IMR-90 (cell line): ENCODE measurements around the gene KCNMA1. TPM values are rescaled to one million over a fixed set of nuclear protein-coding genes. Genes with fewer than 3 reads are reported as not detected.

ENCODE experiments used
- ATAC-seq: fragments of 200-7000 bp; cut with Tn5 transposase; 2 replicates; pipeline ENCODE4 v1.9.1; 2020; ENCODE audit warnings: low read depth, mild to moderate bottlenecking, moderate library complexity
- BruUV-seq: library from RNA; stranded (reverse); fragments of 400-500 nt; replicated peaks from 2 replicates; lab custom pipeline; 2021; lab: Mats Ljungman, UMichigan
- CTCF ChIA-PET: fragments of 300-600 bp; formaldehyde crosslinking; extraction: SDS; loops from one replicate; lab custom pipeline; 2021; ENCODE audit warnings: antibody characterized with exemption; lab: Yijun Ruan, JAX
- POLR2A ChIA-PET: fragments of 300-600 bp; sonication (Branson Sonifier 250); formaldehyde crosslinking; loops from one replicate; lab custom pipeline; 2022; ENCODE audit warnings: antibody characterized with exemption; ENCODE audit not compliant: unreplicated experiment; lab: Charles Lee
- DNase-seq: peaks from one replicate; pipeline ENCODE4 v3.0.0; 2013
- H2AFZ ChIP-seq: replicated peaks from 2 replicates; pipeline ENCODE3; 2013; ENCODE audit warnings: low read length, mild to moderate bottlenecking; ENCODE audit not compliant: poor library complexity
- H2AK5ac ChIP-seq: 2 replicates; pipeline ENCODE4 v1.6.1; 2013; ENCODE audit warnings: low read depth, low read length, inconsistent platforms
- H2AK9ac ChIP-seq: replicated peaks from 2 replicates; pipeline ENCODE3; 2013; ENCODE audit warnings: mild to moderate bottlenecking, low read depth, low read length, moderate library complexity; ENCODE audit not compliant: poor library complexity
- H2BK120ac ChIP-seq: 2 replicates; pipeline ENCODE4 v1.6.1; 2013; ENCODE audit warnings: low read depth, low read length, inconsistent platforms
- H2BK15ac ChIP-seq: 3 replicates; pipeline ENCODE4 v1.6.1; 2013; ENCODE audit warnings: low read depth, low read length, inconsistent platforms
- H2BK20ac ChIP-seq: 2 replicates; pipeline ENCODE4 v1.6.1; 2013; ENCODE audit warnings: low read depth, mild to moderate bottlenecking, inconsistent platforms, low read length, moderate library complexity
- H2BK5ac ChIP-seq: 2 replicates; pipeline ENCODE4 v1.6.1; 2013; ENCODE audit warnings: mild to moderate bottlenecking, low read depth, low read length, inconsistent platforms; ENCODE audit not compliant: poor library complexity, severe bottlenecking
- H3K14ac ChIP-seq: replicated peaks from 2 replicates; pipeline ENCODE4 v1.6.1; 2013; ENCODE audit warnings: low read depth, low read length, inconsistent platforms
- H3K18ac ChIP-seq: 2 replicates; pipeline ENCODE4 v1.6.1; 2013; ENCODE audit warnings: low read depth, low read length, control low read depth
- H3K23ac ChIP-seq: 2 replicates; pipeline ENCODE4 v1.6.1; 2013; ENCODE audit warnings: low read depth, low read length, inconsistent platforms
- H3K27ac ChIP-seq: 2 replicates; pipeline ENCODE4 v1.5.1; 2013; ENCODE audit warnings: mild to moderate bottlenecking, control low read depth, low read length; ENCODE audit not compliant: insufficient read depth
- H3K27me3 ChIP-seq: 2 replicates; pipeline ENCODE4 v1.6.1; 2013; ENCODE audit warnings: low read length; ENCODE audit not compliant: control insufficient read depth, insufficient read depth
- H3K36me3 ChIP-seq: 2 replicates; pipeline ENCODE4 v1.6.1; 2013; ENCODE audit warnings: low read length, mixed read lengths; ENCODE audit not compliant: control insufficient read depth, insufficient read depth
- H3K4ac ChIP-seq: 2 replicates; pipeline ENCODE4 v1.6.1; 2013; ENCODE audit warnings: low read depth, low read length, inconsistent platforms
- H3K4me1 ChIP-seq: 2 replicates; pipeline ENCODE4 v1.6.1; 2013; ENCODE audit warnings: low read length, mixed read lengths; ENCODE audit not compliant: control insufficient read depth, insufficient read depth
- H3K4me2 ChIP-seq: 2 replicates; pipeline ENCODE4 v1.6.1; 2013; ENCODE audit warnings: low read depth, mild to moderate bottlenecking, control low read depth, low read length, moderate library complexity
- H3K4me3 ChIP-seq: 2 replicates; pipeline ENCODE4 v1.5.1; 2013; ENCODE audit warnings: low read depth, mild to moderate bottlenecking, control low read depth, low read length, moderate library complexity; ENCODE audit not compliant: insufficient read depth
- H3K56ac ChIP-seq: 2 replicates; pipeline ENCODE4 v1.6.1; 2013; ENCODE audit warnings: low read length, inconsistent platforms; ENCODE audit not compliant: insufficient read depth; ENCODE audit errors: extremely low read depth
- H3K79me1 ChIP-seq, 2 experiments: 2 replicates each; pipeline ENCODE4 v1.6.1; 2013; ENCODE audit warnings: low read length in 2 of 2, inconsistent platforms in 1 of 2, low read depth in 1 of 2
- H3K9ac ChIP-seq: 2 replicates; pipeline ENCODE4 v1.6.1; 2013; ENCODE audit warnings: low read depth, low read length, control low read depth
- H3K9me1 ChIP-seq: 2 replicates; pipeline ENCODE4 v1.6.1; 2013; ENCODE audit warnings: low read length, inconsistent platforms; ENCODE audit not compliant: insufficient read depth
- H3K9me3 ChIP-seq: 2 replicates; pipeline ENCODE4 v1.6.1; 2013; ENCODE audit warnings: low read length; ENCODE audit not compliant: control insufficient read depth, insufficient read depth
- H4K20me1 ChIP-seq: 2 replicates; pipeline ENCODE4 v1.6.1; 2013; ENCODE audit warnings: low read length, inconsistent platforms; ENCODE audit not compliant: insufficient read depth
- H4K5ac ChIP-seq: 2 replicates; pipeline ENCODE4 v1.6.1; 2013; ENCODE audit warnings: mild to moderate bottlenecking, low read depth, low read length, control low read depth
- H4K8ac ChIP-seq, 2 experiments: 2 replicates each; pipeline ENCODE4 v1.6.1; 2013; ENCODE audit warnings: low read depth in 2 of 2, low read length in 2 of 2, control low read depth in 1 of 2, inconsistent platforms in 1 of 2
- H4K91ac ChIP-seq: 2 replicates; pipeline ENCODE4 v1.6.1; 2013; ENCODE audit warnings: low read depth, low read length, inconsistent platforms; ENCODE audit not compliant: insufficient read depth
- BHLHE40 ChIP-seq: fragments of 150-350 bp; IDR thresholded peaks from 2 replicates; pipeline ENCODE4 v1.6.1; 2016; ENCODE audit warnings: mild to moderate bottlenecking, low read depth, low read length
- CEBPB ChIP-seq: IDR thresholded peaks from 2 replicates; pipeline ENCODE4 v1.6.1; 2012; ENCODE audit warnings: low read depth, low read length, improper control_type of control experiment
- CHD1 ChIP-seq: IDR thresholded peaks from 2 replicates; pipeline ENCODE4 v1.6.1; 2012; ENCODE audit warnings: low read depth, low read length, improper control_type of control experiment
- MAFK ChIP-seq: IDR thresholded peaks from 2 replicates; pipeline ENCODE4 v1.6.1; 2012; ENCODE audit warnings: low read depth, low read length, improper control_type of control experiment
- MAZ ChIP-seq: IDR thresholded peaks from 2 replicates; pipeline ENCODE4 v1.6.1; 2012; ENCODE audit warnings: low read depth, mild to moderate bottlenecking, low read length, improper control_type of control experiment, moderate library complexity, borderline replicate concordance
- MXI1 ChIP-seq: IDR thresholded peaks from 2 replicates; pipeline ENCODE4 v1.6.1; 2012; ENCODE audit warnings: low read depth, mild to moderate bottlenecking, low read length, moderate library complexity, borderline replicate concordance
- RAD21 ChIP-seq: IDR thresholded peaks from 2 replicates; pipeline ENCODE4 v1.6.1; 2012; ENCODE audit warnings: low read length, improper control_type of control experiment
- SMC3 ChIP-seq: fragments of 150-350 bp; IDR thresholded peaks from 2 replicates; pipeline ENCODE4 v1.6.1; 2016; ENCODE audit warnings: low read depth, mild to moderate bottlenecking, antibody characterized with exemption, low read length, moderate library complexity
- USF2 ChIP-seq: fragments of 150-350 bp; IDR thresholded peaks from 2 replicates; pipeline ENCODE4 v1.6.1; 2017; ENCODE audit warnings: mild to moderate bottlenecking, antibody characterized with exemption, low read length, low read depth
- WGBS, 2 experiments: methylation state at CpG; one replicate each; pipeline versions ENCODE4 v1.1.5 to v1.1.7; 2013; ENCODE audit warnings: missing lambda C conversion rate in 2 of 2; ENCODE audit not compliant: insufficient read length in 1 of 2; ENCODE audit errors: extremely low coverage in 2 of 2; 5-methylcytosine and 5-hydroxymethylcytosine counted together
- dilution Hi-C: fragments of 300-500 bp; cut with HindIII; formaldehyde crosslinking; loops from one replicate; pipeline ENCODE4 v1.14.3; 2018; ENCODE audit warnings: low sequenced_read_pairs; ENCODE audit not compliant: unreplicated experiment
- in situ Hi-C: fragments of 300-500 bp; cut with MboI; formaldehyde crosslinking; loops from 3 replicates; pipeline ENCODE4 v1.14.3; 2019; ENCODE audit warnings: low sequenced_read_pairs, inconsistent platforms, mixed read lengths
- intact Hi-C: fragments of 100-400 bp; cut with micrococcal nuclease; formaldehyde crosslinking; loops from 2 replicates; pipeline ENCODE4 v1.10.0; 2022
- polyA plus RNA-seq, 3 experiments: library from polyadenylated mRNA; depleted of rRNA; stranded (reverse); fragments of >200 nt; gene quantifications; 2 replicates each; pipeline ENCODE4 v1.2.3, GENCODE V29; 2012; ENCODE audit warnings: low replicate concordance in 1 of 3
- total RNA-seq: library from RNA; depleted of rRNA; stranded (reverse); fragments of >200 nt; gene quantifications from 2 replicates; pipeline ENCODE4 v1.2.3, GENCODE V29; 2012
- TF ChIP-seq, protein P1 (sequence below): fragments of 150-350 bp; IDR thresholded peaks from 2 replicates; pipeline ENCODE4 v1.6.1; 2016; ENCODE audit warnings: low read depth, mild to moderate bottlenecking, low read length, moderate library complexity, borderline replicate concordance

The KCNMA1 gene
- total and polyA plus RNA-seq, 2 of the 4 experiments (the other 2 are of a cell fraction) = 25.6 to 29.6 TPM

GRCh38 chr10:76928565-76928964, 709.0 kb downstream of the KCNMA1 start:
- DNase-seq (no peak), ATAC-seq (no peak)
- H2AK9ac ChIP-seq = no peak overlapping the region
- no peaks in the 10 kb centered on the region for H3K36me3 ChIP-seq
- no TSS peak for BruUV-seq
- no peak overlapping the region for H3K9ac ChIP-seq
- H3K56ac ChIP-seq = no peak overlapping the region
- H3K9me3 ChIP-seq = no peaks in the 10 kb centered on the region
- H3K27me3 ChIP-seq = no peaks in the 10 kb centered on the region
- H2BK120ac ChIP-seq = no peak overlapping the region
- no peaks in the 10 kb centered on the region for H3K4me1 ChIP-seq
- H4K5ac ChIP-seq = no peak overlapping the region
- H3K4me2 ChIP-seq = no peak overlapping the region
- no peak overlapping the region for H3K14ac ChIP-seq
- no peaks in the 10 kb centered on the region for H4K20me1 ChIP-seq
- no peak overlapping the region for H2AK5ac ChIP-seq
- no peaks in the 10 kb centered on the region for H3K9me1 ChIP-seq
- ChIA-PET POLR2A (no interaction called here), CTCF (no interaction called here)
- H4K8ac ChIP-seq = no peak overlapping the region
- WGBS, 2 experiments = no CpG with 5 or more reads among the region's 7 CpGs
- in situ Hi-C loops (no loop called here), dilution Hi-C loops (no loop called here), intact Hi-C loops (no loop called here)
- no peak overlapping the region for H3K27ac ChIP-seq
- H3K4me3 ChIP-seq = no peak overlapping the region
- no peak overlapping the region for H2BK15ac ChIP-seq
- no peak overlapping the region for H2BK20ac ChIP-seq
- no peaks in the 10 kb centered on the region for H3K79me1 ChIP-seq
- no peak overlapping the region for H3K4ac ChIP-seq
- no peak overlapping the region for H2BK5ac ChIP-seq
- no peak overlapping the region for H4K91ac ChIP-seq
- no peak overlapping the region for H2AFZ ChIP-seq
- no peak overlapping the region for H3K18ac ChIP-seq
- H3K23ac ChIP-seq = no peak overlapping the region
- TF ChIP-seq, protein P1, sequence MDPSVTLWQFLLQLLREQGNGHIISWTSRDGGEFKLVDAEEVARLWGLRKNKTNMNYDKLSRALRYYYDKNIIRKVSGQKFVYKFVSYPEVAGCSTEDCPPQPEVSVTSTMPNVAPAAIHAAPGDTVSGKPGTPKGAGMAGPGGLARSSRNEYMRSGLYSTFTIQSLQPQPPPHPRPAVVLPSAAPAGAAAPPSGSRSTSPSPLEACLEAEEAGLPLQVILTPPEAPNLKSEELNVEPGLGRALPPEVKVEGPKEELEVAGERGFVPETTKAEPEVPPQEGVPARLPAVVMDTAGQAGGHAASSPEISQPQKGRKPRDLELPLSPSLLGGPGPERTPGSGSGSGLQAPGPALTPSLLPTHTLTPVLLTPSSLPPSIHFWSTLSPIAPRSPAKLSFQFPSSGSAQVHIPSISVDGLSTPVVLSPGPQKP = no peak
- TF ChIP-seq BHLHE40 = no peak
- TF ChIP-seq MAZ = no peak
- no peak for TF ChIP-seq SMC3
- TF ChIP-seq CHD1 = no peak
- no peak for TF ChIP-seq USF2
- no peak for TF ChIP-seq CEBPB
- TF ChIP-seq MAFK = no peak
- TF ChIP-seq MXI1 = no peak
- TF ChIP-seq RAD21 = no peak
